LNCAP (cell line): ENCODE data around the gene RRM1.

ENCODE experiments used
- TF ChIP-seq, protein P1 (sequence below): fragments of 450-650 bp; IDR thresholded peaks from 2 replicates; pipeline ENCODE4 v1.5.1; 2017; ENCODE audit warnings: mild to moderate bottlenecking

RRM1 gene

DNA sequence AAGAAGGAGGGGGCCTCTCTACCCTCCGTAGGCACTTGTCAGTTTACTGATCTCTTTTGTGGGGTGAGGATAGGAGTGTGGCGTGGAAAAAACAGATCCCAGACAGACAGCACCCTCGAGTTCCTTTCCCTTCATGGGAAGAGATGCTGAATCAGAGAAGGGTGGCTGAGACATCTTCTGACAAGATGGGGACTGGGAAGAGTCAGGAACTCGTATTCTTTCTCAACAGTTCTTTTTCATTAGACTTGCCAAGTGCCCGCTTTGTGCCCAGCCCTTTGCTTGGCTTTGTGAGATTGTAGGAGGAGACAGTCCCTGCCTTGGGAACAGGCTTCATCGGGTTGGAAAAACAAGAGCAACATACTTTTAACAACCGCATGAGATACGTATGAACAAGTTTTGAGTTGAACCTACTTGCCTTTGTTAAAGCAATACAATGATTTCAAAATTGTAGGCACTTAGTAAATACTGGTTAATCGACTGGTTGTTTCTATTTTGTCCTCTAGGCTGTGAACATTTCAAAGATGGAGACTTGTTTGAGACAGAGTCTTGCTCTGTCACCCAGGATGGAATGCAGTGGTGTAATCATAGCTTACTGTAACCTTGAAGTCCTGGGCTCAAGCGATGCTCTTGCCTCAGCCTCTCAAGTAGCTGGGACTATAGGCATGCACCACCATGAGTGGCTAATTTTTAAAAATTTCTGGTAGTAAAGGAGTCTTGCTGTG lies 1.1 kb downstream of the RRM1 start:
- TF ChIP-seq, protein P1, sequence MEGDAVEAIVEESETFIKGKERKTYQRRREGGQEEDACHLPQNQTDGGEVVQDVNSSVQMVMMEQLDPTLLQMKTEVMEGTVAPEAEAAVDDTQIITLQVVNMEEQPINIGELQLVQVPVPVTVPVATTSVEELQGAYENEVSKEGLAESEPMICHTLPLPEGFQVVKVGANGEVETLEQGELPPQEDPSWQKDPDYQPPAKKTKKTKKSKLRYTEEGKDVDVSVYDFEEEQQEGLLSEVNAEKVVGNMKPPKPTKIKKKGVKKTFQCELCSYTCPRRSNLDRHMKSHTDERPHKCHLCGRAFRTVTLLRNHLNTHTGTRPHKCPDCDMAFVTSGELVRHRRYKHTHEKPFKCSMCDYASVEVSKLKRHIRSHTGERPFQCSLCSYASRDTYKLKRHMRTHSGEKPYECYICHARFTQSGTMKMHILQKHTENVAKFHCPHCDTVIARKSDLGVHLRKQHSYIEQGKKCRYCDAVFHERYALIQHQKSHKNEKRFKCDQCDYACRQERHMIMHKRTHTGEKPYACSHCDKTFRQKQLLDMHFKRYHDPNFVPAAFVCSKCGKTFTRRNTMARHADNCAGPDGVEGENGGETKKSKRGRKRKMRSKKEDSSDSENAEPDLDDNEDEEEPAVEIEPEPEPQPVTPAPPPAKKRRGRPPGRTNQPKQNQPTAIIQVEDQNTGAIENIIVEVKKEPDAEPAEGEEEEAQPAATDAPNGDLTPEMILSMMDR = no peak

DNA sequence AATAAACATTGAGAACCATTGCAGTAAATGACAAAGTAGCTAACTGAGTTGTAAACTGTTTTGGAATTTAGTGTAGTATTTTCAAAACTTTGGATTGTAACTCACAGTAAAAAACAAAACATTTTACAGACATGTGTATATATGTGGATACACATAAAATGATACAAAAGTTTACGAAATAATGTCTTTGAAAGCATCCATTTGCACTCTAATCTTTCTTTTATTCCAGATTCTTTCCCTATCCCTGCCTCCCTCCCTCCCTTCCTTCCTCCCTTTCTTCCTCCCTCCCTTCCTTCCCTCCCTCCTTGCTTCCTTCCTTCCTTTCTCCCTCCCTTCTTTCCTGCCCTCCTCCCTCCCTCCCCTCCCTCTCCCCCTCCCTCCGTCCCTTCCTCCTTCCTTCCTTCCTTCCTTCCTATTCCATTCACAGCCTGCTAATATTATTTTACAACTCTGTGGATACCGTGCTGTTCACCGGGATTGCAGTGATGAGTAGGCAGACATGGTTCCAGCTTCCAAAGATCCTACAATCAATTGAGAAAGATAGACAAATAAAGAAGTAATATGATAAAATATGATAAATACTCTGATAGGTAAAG lies 3.5 kb downstream of the RRM1 start:
- TF ChIP-seq, protein P1 = no peak

DNA sequence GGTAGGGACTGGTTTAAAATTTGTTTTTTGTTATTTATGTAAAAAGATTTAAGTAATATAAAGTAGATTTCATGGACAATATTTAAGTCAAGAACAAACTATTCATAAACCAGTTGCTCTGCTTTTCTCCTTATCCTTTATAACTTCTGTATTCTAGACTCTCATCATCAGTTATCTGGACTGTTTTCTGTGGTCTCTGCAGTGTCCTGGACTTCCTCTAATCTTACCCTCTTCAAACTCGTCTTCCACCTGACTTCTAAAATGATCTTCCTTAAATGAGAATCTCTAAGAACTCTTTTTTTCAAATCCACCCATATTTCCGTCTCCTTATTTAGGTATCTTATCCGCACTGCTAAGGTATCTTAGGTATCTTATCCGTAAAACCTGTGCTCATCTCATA lies 8.1 kb downstream of the RRM1 start:
- TF ChIP-seq, protein P1 = no peak

DNA sequence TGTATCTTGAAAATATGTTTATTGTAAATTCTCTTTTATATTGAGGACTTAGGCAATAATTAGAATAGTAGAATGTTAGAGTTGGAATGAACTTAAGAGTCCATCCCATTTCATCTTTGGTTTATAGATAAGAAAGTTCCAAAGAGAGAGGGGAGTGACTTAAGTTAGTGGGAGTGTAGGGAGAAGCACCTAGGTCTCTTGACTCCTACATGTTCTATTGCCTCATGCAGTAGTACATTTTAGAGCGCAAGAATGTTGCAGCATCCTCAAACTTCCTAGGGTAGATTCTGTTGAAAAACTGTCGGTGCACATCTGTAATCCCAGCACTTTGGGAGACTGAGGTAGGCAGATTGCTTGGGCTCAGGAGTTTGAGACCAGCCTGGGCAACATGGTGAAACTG lies 8.7 kb downstream of the RRM1 start:
- TF ChIP-seq, protein P1 = no peak

DNA sequence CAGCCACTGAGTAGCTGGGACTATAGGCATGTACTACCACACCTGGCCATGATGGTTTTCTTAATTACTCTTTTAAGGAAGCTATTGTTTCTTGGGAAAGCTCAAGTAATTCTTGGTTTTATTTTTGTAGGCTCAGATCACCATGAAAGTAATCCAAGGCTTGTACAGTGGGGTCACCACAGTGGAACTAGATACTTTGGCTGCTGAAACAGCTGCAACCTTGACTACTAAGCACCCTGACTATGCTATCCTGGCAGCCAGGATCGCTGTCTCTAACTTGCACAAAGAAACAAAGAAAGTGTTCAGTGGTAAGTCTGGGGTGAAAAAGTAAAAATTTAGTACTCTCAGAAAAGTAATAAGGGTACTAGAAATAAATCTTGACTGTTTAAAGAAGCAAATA lies 11.3 kb downstream of the RRM1 start:
- TF ChIP-seq, protein P1 = no peak

DNA sequence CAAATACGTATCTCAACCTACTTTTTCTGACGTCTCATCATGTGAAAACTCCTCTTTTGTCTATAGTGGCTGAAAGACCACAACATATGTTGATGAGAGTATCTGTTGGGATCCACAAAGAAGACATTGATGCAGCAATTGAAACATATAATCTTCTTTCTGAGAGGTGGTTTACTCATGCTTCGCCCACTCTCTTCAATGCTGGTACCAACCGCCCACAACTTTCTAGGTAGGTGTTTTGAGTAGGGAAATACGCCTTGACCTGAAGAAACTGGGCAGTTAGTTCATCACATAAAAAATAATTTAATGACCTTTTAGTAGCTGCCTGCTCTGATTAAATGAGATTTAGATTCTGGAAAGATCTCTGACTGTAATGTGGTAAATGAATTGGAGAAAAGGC lies 17.2 kb downstream of the RRM1 start:
- TF ChIP-seq, protein P1 = no peak

DNA sequence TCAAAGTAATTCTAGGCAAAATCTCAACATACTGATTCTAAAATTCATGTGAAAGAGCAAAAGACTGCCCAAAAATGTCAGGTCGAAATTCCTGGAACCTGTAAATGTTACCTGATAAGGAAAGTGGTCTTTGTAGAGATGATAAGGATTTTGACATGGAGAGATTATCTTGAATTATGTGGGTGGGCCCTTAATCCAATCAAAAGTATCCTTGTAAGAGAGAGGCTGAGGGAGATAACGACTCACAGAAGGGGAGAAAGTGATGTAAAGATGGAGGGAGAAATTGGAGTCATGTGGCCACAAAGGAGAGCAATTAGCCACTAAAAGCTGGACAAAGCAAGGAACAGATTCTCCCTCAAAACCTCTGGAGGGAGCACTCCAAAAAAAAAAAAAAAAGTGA lies 20.5 kb downstream of the RRM1 start:
- TF ChIP-seq, protein P1 = no peak
